SHP77 (cell line): ENCODE measurements around the gene SELENOS.

ENCODE experiments used
- DNase-seq, 2 experiments: peaks; one replicate each; lab custom pipeline; 2025; lab: John Stamatoyannopoulos, UW

SELENOS gene

GRCh38 chr15:101250873-101251829 lies 26.1 kb downstream of the SELENOS start:
- DNase-seq: peak; percentile 25 to 40

GRCh38 chr15:101250341-101250831 lies 26.9 kb downstream of the SELENOS start:
- no peak for DNase-seq

- no peak for DNase-seq
Observed at GRCh38 chr15:101248274-101248673, 29.0 kb downstream of the SELENOS start.

GRCh38 chr15:101246824-101247745 lies 30.2 kb downstream of the SELENOS start:
- DNase-seq: no peak

GRCh38 chr15:101246391-101246790 lies 30.9 kb downstream of the SELENOS start:
- DNase-seq: no peak

- no peak for DNase-seq
Observed at GRCh38 chr15:101244889-101245668, 32.2 kb downstream of the SELENOS start.

- DNase-seq: no peak
Observed at GRCh38 chr15:101244036-101244781, 33.1 kb downstream of the SELENOS start.

- DNase-seq: no peak
Observed at GRCh38 chr15:101243420-101243819, 33.9 kb downstream of the SELENOS start.

- no peak for DNase-seq
Observed at GRCh38 chr15:101242999-101243336, 34.3 kb downstream of the SELENOS start.

GRCh38 chr15:101242160-101242998 lies 34.9 kb downstream of the SELENOS start:
- no peak for DNase-seq

- no peak for DNase-seq
Observed at GRCh38 chr15:101240358-101240757, 36.9 kb downstream of the SELENOS start.

GRCh38 chr15:101239724-101240136 lies 37.6 kb downstream of the SELENOS start:
- no peak for DNase-seq

GRCh38 chr15:101237251-101237650 lies 40.0 kb downstream of the SELENOS start:
- no peak for DNase-seq

GRCh38 chr15:101233651-101234280 lies 43.5 kb downstream of the SELENOS start:
- no peak for DNase-seq

GRCh38 chr15:101232677-101233076 lies 44.6 kb downstream of the SELENOS start:
- no peak for DNase-seq

- DNase-seq: no peak
Observed at GRCh38 chr15:101228313-101228712, 49.0 kb downstream of the SELENOS start.

GRCh38 chr15:101225658-101226057 lies 51.6 kb downstream of the SELENOS start:
- DNase-seq: no peak
